ENCODE measurements around the gene TCF7. TPM values are rescaled to one million over a fixed set of nuclear protein-coding genes. Genes with fewer than 3 reads are reported as not detected.

TCF7 gene
- total RNA-seq, result 1 to 10 TPM; 7.0 to 7.9 TPM

GRCh38 chr5:134113902-134114875, at the start of gene TCF7:
TSS of gene TCF7 (plus strand) at chr5:134114681. CDS start at chr5:134114907, 226 bp downstream.
- H3K36me3 Mint-ChIP-seq, result no peaks in the 10 kb centered on the region
- peak within 1 kb of the TSS; percentile 68 for H3K4me3 Mint-ChIP-seq
- no peaks in the 10 kb centered on the region for H3K9me3 Mint-ChIP-seq (ENCODE audit: low read depth)
- H3K4me1 Mint-ChIP-seq, result peaks cover 30% of the 10 kb centered on the region
- H3K27ac Mint-ChIP-seq, result peak within 1 kb of the TSS; percentile 35
- peak; percentile 63 for DNase-seq
- CTCF ChIA-PET, result interaction anchor here (1.0 to 6.2 kb wide), 6 partner anchors 11 to 74 kb away, joined by 3 to 47 read pairs (median 16); no protein-coding TSS in a partner anchor
- H3K27me3 Mint-ChIP-seq, result peaks cover 84% of the 10 kb centered on the region
- peak; percentile 85 for ATAC-seq

- H3K4me3 Mint-ChIP-seq, result no peak overlapping the region
- H3K27me3 Mint-ChIP-seq, result peaks cover 54% of the 10 kb centered on the region
- no peak for ATAC-seq
- no peaks in the 10 kb centered on the region for H3K9me3 Mint-ChIP-seq (ENCODE audit: low read depth)
- H3K36me3 Mint-ChIP-seq, result no peaks in the 10 kb centered on the region
- DNase-seq, result no peak
- no peak overlapping the region for H3K27ac Mint-ChIP-seq
- H3K4me1 Mint-ChIP-seq, result peaks cover 15% of the 10 kb centered on the region
- CTCF ChIA-PET, result interaction anchor here (0.8 kb wide), 1 partner anchor 30 kb away, joined by 7 read pairs; no protein-coding TSS in a partner anchor
These were observed 44.9 kb upstream of the TCF7 start for GRCh38 chr5:134069553-134069952.

- no peak overlapping the region for H3K27ac Mint-ChIP-seq
- no peaks in the 10 kb centered on the region for H3K36me3 Mint-ChIP-seq
- no peaks in the 10 kb centered on the region for H3K9me3 Mint-ChIP-seq (ENCODE audit: low read depth)
- ATAC-seq (no peak), DNase-seq (no peak)
- peaks cover 15% of the 10 kb centered on the region for H3K4me1 Mint-ChIP-seq
- H3K27me3 Mint-ChIP-seq, result peaks cover 52% of the 10 kb centered on the region
- H3K4me3 Mint-ChIP-seq, result no peak overlapping the region
- CTCF ChIA-PET, result interaction anchor here (3.5 kb wide), 1 partner anchor 31 kb away, joined by 18 read pairs; no protein-coding TSS in a partner anchor
These were observed 43.5 kb upstream of the TCF7 start for GRCh38 chr5:134070725-134071613.

GRCh38 chr5:134071614-134072207, 42.8 kb upstream of the TCF7 start:
- CTCF ChIA-PET, result interaction anchor here (3.5 kb wide), 1 partner anchor 32 kb away, joined by 18 read pairs; no protein-coding TSS in a partner anchor
- no peak overlapping the region for H3K27ac Mint-ChIP-seq
- peaks cover 56% of the 10 kb centered on the region for H3K27me3 Mint-ChIP-seq
- H3K9me3 Mint-ChIP-seq (ENCODE audit: low read depth), result no peaks in the 10 kb centered on the region
- ATAC-seq (no peak), DNase-seq (no peak)
- peaks cover 15% of the 10 kb centered on the region for H3K4me1 Mint-ChIP-seq
- H3K4me3 Mint-ChIP-seq, result no peak overlapping the region
- H3K36me3 Mint-ChIP-seq, result no peaks in the 10 kb centered on the region

- Mint-ChIP-seq H3K36me3 (no peaks in the 10 kb centered on the region), H3K9me3 (ENCODE audit: low read depth) (no peaks in the 10 kb centered on the region), H3K27ac (no peak overlapping the region), H3K4me1 (peaks cover 15% of the 10 kb centered on the region), H3K4me3 (no peak overlapping the region), H3K27me3 (peaks cover 59% of the 10 kb centered on the region)
- DNase-seq, result no peak
- CTCF ChIA-PET, result interaction anchor here (0.6 to 3.5 kb wide), 7 partner anchors 13 to 649 kb away, joined by 3 to 18 read pairs (median 3); no protein-coding TSS in a partner anchor
- no peak for ATAC-seq
These were observed 41.8 kb upstream of the TCF7 start for GRCh38 chr5:134072471-134073210.

- CTCF ChIA-PET, result interaction anchor here (0.8 to 3.5 kb wide), 8 partner anchors 14 to 650 kb away, joined by 3 to 18 read pairs (median 3); no protein-coding TSS in a partner anchor
- no peak overlapping the region for H3K27ac Mint-ChIP-seq
These were observed 41.1 kb upstream of the TCF7 start for GRCh38 chr5:134073404-134073803.

GRCh38 chr5:134075102-134075501, 39.4 kb upstream of the TCF7 start:
- Mint-ChIP-seq H3K9me3 (ENCODE audit: low read depth) (no peaks in the 10 kb centered on the region), H3K36me3 (no peaks in the 10 kb centered on the region), H3K4me3 (no peak overlapping the region), H3K27ac (no peak overlapping the region), H3K4me1 (peaks cover 21% of the 10 kb centered on the region), H3K27me3 (peaks cover 37% of the 10 kb centered on the region)
- CTCF ChIA-PET, result no interaction called here
- DNase-seq, result no peak
- ATAC-seq, result no peak

More at GRCh38 chr5:134073404-134073803, 41.1 kb upstream of the TCF7 start:
- DNase-seq (no peak), ATAC-seq (no peak)
- Mint-ChIP-seq H3K36me3 (no peaks in the 10 kb centered on the region), H3K4me1 (peaks cover 19% of the 10 kb centered on the region), H3K27me3 (peaks cover 54% of the 10 kb centered on the region), H3K9me3 (ENCODE audit: low read depth) (no peaks in the 10 kb centered on the region), H3K4me3 (no peak overlapping the region)

GRCh38 chr5:134077926-134078580, 36.4 kb upstream of the TCF7 start:
- CTCF ChIA-PET, result interaction anchor here (1.1 to 1.5 kb wide), 3 partner anchors 23 to 48 kb away, joined by 3 to 9 read pairs (median 3); no protein-coding TSS in a partner anchor
- Mint-ChIP-seq H3K4me1 (peaks cover 24% of the 10 kb centered on the region), H3K9me3 (ENCODE audit: low read depth) (no peaks in the 10 kb centered on the region), H3K27ac (no peak overlapping the region), H3K27me3 (peaks cover 23% of the 10 kb centered on the region), H3K4me3 (no peak overlapping the region), H3K36me3 (no peaks in the 10 kb centered on the region)
- DNase-seq (no peak), ATAC-seq (no peak)

GRCh38 chr5:134079748-134080581, 34.5 kb upstream of the TCF7 start:
- Mint-ChIP-seq H3K27me3 (peaks cover 35% of the 10 kb centered on the region), H3K9me3 (ENCODE audit: low read depth) (no peaks in the 10 kb centered on the region), H3K27ac (no peak overlapping the region), H3K36me3 (no peaks in the 10 kb centered on the region), H3K4me3 (no peak overlapping the region), H3K4me1 (peaks cover 26% of the 10 kb centered on the region)
- CTCF ChIA-PET, result interaction anchor here (1.0 kb wide), 1 partner anchor 61 kb away, joined by 3 read pairs; no protein-coding TSS in a partner anchor
- DNase-seq, result peak; percentile 71
- ATAC-seq, result peak; percentile 79

- peaks cover 43% of the 10 kb centered on the region for H3K27me3 Mint-ChIP-seq
- H3K27ac Mint-ChIP-seq, result no peak overlapping the region
- ATAC-seq (no peak), DNase-seq (no peak)
- H3K36me3 Mint-ChIP-seq, result no peaks in the 10 kb centered on the region
- H3K9me3 Mint-ChIP-seq (ENCODE audit: low read depth), result no peaks in the 10 kb centered on the region
- no peak overlapping the region for H3K4me3 Mint-ChIP-seq
- peaks cover 36% of the 10 kb centered on the region for H3K4me1 Mint-ChIP-seq
- CTCF ChIA-PET, result interaction anchor here (1.0 to 1.8 kb wide), 3 partner anchors 18 to 58 kb away, joined by 3 to 6 read pairs (median 4); no protein-coding TSS in a partner anchor
These were observed 32.1 kb upstream of the TCF7 start for GRCh38 chr5:134082264-134082992.

Measured in activated CD8-positive, alpha-beta memory T cell treated with anti-CD3 and anti-CD28 coated beads, Interleukin-2, amount 10 ng/mL, durations not matched to agents 7 days and 5 days (primary cell).